Hippocampal formation (tissue), 2 donors: ENCODE data around the gene USP46.

Experiments used
- DNase-seq, 2 donors: peaks; one replicate each; lab custom pipeline; 2025; lab: John Stamatoyannopoulos, UW

USP46 gene

GRCh38 chr4:52659001-52659721, at the start of gene USP46:
USP46 (minus strand) TSS chr4:52659301; CDS start chr4:52659150, 151 bp downstream.
- peak; percentile 73 to 78 for DNase-seq

GRCh38 chr4:52704661-52705060, 45.6 kb upstream of the USP46 start:
- DNase-seq: no peak

- DNase-seq: no peak
These were observed 45.0 kb upstream of the USP46 start for GRCh38 chr4:52704133-52704532.

- DNase-seq: no peak
These were observed 42.1 kb upstream of the USP46 start for GRCh38 chr4:52701207-52701606.

- DNase-seq: no peak
These were observed 35.8 kb upstream of the USP46 start for GRCh38 chr4:52694936-52695335.

- DNase-seq: no peak
These were observed 34.4 kb upstream of the USP46 start for GRCh38 chr4:52693492-52693891.

GRCh38 chr4:52689096-52689495, 30.0 kb upstream of the USP46 start:
- DNase-seq: no peak

- no peak for DNase-seq
These were observed 28.6 kb upstream of the USP46 start for GRCh38 chr4:52687696-52688095.

GRCh38 chr4:52685316-52685715, 26.2 kb upstream of the USP46 start:
- no peak for DNase-seq

- no peak for DNase-seq
These were observed 25.8 kb upstream of the USP46 start for GRCh38 chr4:52684896-52685295.

- no peak for DNase-seq
These were observed 21.3 kb upstream of the USP46 start for GRCh38 chr4:52680381-52680780.

GRCh38 chr4:52676536-52676935, 17.4 kb upstream of the USP46 start:
- DNase-seq: no peak

- no peak for DNase-seq
These were observed 16.0 kb upstream of the USP46 start for GRCh38 chr4:52675111-52675510.

GRCh38 chr4:52670739-52671138, 11.6 kb upstream of the USP46 start:
- DNase-seq: no peak

GRCh38 chr4:52670121-52670520, 11.0 kb upstream of the USP46 start:
- no peak for DNase-seq

- DNase-seq: no peak
These were observed 6.5 kb upstream of the USP46 start for GRCh38 chr4:52665592-52665991.

- no peak for DNase-seq
These were observed 5.4 kb upstream of the USP46 start for GRCh38 chr4:52664479-52664878.

- DNase-seq: no peak
These were observed 3.0 kb upstream of the USP46 start for GRCh38 chr4:52661966-52662690.

- DNase-seq: no peak
These were observed 1.5 kb upstream of the USP46 start for GRCh38 chr4:52660643-52661042.

GRCh38 chr4:52659722-52660261, 691 bp upstream of the USP46 start:
- DNase-seq: peak; percentile 27 to 68

GRCh38 chr4:52658641-52659000, 480 bp downstream of the USP46 start:
- DNase-seq: no peak

- DNase-seq: no peak
These were observed 1.2 kb downstream of the USP46 start for GRCh38 chr4:52657618-52658501.
